Pons (tissue), 1 donor: Measurements from ENCODE around the gene CMIP.

Experiments used
- DNase-seq: peaks from one replicate; pipeline ENCODE4 v3.0.0-alpha.2; 2016; ENCODE audit warnings: low spot score

Gene CMIP

GRCh38 chr16:81607805-81608522 lies 163.4 kb downstream of the CMIP start:
- DNase-seq = no peak

DNA sequence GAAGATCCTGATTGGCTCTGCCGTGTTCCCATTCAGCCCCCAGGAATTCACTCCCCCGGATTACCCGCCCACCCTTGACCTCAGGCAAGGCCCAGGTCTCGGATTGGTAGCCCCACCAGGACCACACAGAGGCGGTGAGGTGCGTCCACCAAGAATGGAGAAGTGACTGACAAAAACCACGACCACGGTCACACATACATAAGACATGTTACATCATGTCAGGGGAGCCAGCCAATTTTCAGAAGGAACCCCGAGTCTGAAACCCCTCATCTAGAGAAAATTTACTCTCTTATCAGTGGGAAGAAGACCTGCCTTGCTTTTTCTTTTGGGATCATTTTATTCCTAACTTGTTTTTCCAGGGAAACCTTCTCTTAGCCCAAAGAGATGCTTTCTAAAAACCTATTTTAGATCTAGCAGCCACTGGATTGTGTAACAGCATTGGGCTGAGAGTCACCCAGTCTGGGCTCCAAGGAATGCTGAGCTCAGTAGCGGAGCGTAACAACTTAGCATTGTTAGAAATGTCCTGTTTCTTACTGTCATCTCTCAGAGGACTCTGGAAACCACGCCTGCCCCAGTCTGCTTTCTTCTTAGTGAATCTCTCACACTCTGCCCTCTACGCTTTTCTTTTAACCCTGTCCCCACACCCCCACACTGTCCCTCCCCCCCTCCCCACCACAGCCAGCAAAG lies 164.1 kb downstream of the CMIP start:
- peak; percentile 45 for DNase-seq

- no peak for DNase-seq
These were observed 164.8 kb downstream of the CMIP start for GRCh38 chr16:81609323-81609892.

DNA sequence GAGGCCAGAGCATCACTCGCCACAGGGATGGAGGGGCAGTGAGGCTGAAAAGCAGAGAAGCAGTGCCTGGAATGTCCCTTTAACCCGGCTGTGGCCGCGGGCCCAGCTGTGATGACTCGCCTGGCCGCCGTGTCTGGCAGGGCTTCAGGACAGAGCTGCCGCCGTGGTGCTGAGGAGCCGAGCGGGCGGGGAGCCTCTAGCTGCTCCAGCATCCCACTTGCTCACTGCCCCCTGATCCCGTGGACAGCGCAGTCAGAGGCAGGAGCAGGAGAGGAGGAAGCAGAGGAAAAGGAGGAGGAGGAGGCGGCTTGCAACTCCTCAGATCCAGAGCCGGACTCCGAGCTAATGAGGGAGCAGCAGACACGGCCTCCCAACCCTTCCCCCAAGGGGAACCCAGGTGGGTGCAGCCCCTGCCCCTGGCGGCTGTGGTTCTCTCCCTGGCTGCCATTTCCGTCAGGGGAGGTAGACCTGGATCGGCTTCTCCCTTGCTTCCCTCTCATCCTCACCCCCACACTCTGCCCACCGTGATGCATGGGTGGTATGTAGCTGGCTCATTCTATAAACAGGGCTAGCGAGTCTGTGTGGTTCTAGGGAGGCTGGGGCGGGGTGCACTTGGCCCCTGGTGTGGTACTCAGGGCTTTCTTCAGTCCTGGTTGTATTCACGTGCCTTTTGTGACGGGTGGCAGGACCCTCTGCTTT lies 165.7 kb downstream of the CMIP start:
- peak; percentile 64 for DNase-seq

DNA sequence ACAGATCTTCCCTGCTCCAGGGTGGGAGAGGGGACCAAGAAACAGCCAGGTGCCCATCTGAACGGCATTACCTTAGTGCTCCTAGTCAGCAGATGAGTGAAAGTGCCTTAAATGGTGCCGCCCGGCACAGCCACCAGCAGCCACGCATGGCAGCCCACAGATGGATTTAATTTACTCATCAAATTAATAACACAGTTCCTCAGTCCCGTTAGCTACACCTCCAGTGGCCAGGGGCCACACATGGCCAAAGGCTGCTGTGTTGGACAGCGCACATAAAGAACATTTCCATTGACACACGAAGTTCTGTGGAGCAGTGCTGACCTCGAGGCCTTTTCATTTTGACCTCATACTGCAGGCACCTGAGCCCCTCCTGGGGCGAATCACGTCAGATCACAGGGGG lies 166.3 kb downstream of the CMIP start:
- DNase-seq = no peak

- DNase-seq = no peak
These were observed 167.1 kb downstream of the CMIP start for GRCh38 chr16:81611721-81612120.

DNA sequence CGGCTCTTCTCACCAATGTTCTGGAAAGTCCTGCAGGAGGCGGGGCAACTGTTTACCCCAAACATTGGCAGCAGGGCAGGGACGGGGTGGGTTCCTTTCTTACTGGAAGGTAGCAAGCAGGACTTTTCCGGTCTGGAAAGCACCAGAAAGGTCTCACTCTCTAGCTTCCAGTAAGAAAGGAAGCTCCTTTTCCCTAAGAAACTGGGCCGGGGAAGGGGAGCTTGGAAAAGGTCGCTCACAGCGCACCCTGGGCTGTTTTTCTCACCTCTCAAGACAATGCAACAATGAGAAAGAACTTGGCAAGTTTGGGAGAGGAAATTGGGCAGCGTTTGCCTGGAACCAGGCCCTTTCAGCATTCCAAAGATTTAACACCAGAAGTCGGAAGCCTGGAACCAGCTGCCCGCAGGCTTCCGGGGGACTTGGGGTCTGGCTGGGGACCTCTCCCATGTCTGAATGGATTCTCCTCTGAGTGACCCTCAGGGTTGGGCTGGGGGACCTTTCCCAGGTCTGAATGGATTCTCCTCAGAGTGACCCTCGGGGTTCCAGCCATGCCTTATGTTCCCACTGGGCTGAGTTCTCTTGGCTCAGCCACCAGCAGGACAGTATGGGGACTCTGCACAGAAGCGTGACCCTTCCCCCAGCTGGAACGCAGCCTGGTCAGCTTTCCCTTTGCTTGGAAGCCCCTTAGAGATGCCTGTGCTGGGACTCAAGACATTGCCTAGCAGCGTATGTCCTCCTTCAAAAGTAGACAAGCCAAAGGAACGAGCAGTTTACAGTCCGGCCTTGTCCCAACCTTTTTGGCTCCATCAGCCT lies 167.9 kb downstream of the CMIP start:
- peak; percentile 48 for DNase-seq

- DNase-seq = no peak
These were observed 169.6 kb downstream of the CMIP start for GRCh38 chr16:81614171-81614570.

GRCh38 chr16:81614654-81615359 lies 170.2 kb downstream of the CMIP start:
- no peak for DNase-seq

DNA sequence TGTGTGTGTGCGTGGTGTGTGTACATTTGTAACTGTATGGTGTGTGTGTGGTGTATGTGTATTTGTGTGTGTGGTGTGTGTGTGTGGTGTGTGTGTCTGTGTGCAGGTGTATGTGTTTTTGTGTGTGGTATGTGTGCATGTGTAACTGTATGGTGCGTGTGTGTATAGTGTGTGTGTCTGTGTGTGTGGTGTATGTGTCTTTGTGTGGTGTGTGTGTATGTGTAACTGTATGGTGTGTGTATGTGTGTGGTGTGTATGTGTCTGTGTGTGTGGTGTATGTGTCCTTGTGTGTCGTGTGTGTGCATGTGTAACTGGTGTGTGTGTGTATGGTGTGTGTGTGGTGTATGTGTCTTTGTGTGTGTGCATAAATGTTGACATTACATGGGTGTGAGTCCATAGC lies 170.8 kb downstream of the CMIP start:
- no peak for DNase-seq

- DNase-seq = no peak
These were observed 171.2 kb downstream of the CMIP start for GRCh38 chr16:81615833-81616232.

DNA sequence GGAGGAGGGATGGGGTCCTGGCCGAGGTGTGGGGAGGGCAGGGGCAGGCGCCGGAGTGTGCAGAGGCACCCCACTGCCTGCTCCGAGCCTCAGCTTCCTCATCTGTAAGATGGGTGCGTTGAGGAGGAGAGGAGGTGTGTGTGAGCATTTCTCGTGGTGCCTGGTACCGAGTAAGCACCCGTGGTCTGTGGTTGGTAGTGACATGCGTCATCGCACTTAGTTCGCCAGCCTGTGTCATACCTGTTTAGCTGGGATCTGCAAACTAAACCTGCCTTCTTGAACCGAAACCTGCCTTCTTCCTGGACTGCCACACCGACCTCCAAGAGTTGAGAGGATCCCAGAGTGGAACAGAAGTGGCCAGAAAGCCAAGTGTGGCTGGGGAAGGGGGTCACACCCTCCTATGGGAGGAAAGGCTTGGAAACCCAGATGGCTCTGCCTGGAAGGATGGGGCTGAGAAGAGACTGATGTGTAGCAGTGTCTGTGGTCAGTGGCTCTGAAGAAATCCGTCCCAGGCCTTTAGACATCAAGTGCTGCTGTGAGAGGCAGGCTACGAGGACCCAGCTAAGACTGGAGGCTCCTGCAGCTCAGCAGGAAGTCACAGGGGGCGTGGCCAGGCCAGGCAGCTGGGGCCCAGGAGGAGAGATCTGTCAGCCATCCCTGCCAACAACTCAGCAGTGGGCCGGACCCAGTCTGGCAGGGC lies 171.9 kb downstream of the CMIP start:
- peak; percentile 67 for DNase-seq

DNA sequence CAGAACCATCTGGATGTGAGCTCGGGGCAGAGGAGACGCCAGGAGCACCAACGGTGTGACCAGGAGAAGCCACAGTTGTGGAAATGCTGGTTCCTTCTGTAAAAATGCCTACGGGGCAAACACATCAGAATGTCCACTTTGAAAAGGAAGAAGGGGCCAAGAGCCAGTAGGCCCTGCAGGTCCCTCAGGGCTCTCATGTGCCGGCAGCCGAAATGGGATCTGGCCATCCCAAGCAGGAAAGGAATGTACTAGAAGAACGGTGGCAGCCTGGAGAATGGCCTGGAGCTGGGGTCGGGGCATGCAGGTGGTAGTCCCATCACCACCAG lies 172.4 kb downstream of the CMIP start:
- no peak for DNase-seq

DNA sequence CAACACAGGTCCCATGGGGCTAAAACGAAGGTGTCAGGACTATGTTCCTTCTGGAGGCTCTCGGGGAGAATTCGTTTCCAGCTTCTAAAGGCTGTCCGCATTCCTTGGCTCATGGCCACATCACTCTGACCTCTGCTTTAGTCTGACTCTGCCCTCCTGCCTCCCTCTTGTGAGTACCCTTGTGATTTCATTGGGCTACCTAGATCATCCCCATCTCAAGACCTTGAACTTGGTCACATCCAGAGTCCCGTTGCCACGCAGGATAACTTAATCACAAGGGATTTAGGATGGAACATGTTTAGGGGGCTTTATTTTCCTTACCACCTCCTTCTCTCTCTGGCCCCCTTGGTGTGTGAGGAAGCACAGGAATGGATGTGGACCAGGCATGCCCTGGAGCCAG lies 173.6 kb downstream of the CMIP start:
- no peak for DNase-seq

DNA sequence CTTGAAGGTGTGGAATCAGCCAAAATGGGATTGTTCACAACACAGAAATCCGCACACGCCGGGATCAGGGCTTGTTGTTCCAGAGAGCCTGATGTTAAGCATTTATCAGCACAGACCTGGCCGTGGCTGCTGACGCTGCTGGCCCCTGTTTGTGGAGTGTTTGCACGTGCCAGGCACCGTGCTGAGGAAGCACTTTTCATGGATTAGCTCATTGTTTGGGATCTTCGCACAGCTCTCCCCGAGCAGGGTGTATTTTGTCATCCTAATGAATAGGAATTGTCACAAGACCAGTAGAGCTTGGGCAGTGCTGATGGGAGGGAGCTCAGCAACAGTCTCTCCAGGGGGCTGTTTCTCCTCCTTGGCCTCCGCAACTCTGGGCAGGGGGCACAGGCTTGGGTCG lies 174.1 kb downstream of the CMIP start:
- peak; percentile 92 for DNase-seq

DNA sequence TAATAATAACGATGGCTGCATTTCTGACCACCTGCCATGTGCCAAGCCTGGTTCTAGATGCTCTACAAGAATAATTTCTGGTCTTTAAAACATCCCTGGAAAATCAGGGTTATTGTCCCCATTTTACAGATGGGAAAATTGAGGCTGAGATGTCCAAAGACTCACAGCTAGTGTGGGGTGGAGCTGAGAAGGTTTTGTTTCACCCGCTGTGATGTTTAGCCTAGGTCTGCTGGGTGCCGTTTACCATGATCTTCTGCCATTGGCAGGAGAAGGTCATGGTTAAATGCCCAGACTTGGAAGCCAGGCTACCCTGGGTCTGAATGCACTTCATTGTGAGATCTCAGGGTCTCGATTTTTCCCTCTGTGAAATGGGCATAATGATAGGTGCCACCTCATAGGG lies 175.4 kb downstream of the CMIP start:
- no peak for DNase-seq

- DNase-seq = no peak
These were observed 176.2 kb downstream of the CMIP start for GRCh38 chr16:81620796-81621195.

GRCh38 chr16:81621496-81621895 lies 176.9 kb downstream of the CMIP start:
- no peak for DNase-seq

DNA sequence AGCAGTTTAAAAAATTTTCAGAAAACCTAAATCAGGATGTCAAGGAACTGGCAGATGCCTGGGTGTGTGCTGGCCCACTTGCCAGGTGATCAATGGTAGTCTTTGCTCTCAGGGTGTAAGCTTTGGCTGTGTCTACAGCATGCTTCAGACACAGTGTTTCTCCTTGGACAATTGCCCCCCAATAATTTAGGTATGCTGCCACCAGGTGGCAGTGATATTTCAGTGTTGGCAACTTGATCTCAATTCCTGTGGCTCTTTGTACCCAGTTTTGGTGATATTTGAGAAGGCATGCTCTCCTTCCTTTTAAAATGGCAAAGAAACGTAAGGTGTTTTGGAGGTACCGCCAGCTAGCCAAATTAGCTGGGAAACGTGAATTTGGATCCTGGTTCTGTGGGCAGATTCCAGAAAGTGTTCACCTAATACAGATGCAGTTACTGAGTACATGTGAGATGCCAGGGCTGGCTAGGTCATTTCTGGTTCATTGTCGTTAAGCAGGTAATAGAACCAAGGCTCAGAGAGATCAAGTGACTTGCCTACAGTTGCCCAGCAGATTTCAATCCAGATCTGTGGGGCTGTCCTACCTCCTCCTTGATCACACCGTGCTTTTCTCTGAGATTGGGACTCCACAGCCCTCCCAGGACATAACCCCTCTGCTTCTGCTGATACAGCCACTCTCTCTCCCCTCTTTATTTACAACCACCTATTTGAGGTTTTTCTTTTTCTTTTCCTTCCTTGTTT lies 178.9 kb downstream of the CMIP start:
- peak; percentile 76 for DNase-seq

DNA sequence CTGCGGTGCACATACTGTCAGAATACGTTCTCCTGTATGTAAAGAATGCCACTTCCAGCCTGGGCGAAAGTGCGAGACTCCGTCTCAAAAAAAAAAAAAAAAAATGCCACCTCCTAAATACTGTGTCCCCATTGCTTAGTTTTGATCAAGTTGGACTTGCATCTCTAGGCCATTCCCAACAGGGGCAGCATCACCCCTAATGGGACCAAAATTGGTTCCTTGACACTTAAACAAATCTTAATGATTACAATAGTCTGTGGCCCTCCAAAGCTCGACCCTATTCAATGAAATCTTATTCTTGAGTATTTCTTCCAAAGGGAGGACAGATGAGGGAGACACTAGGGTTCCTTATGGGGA lies 179.8 kb downstream of the CMIP start:
- no peak for DNase-seq
